Keratinocyte (primary cell): ENCODE results near the gene KIF26A. TPM values are rescaled to one million over a fixed set of nuclear protein-coding genes. Genes with fewer than 3 reads are reported as not detected.

Experiments
- DNase-seq: peaks from one replicate; pipeline ENCODE4 v3.0.0-alpha.2; 2011; ENCODE audit warnings: low read depth, missing footprints, low spot score
- FAIRE-seq: peaks from 2 replicates; lab custom pipeline; 2011; peaks lifted over from hg19 to GRCh38; lab: Jason Lieb, UNC
- H2AFZ ChIP-seq: 2 replicates; pipeline ENCODE4 v1.6.0; 2012; ENCODE audit warnings: low read length, control low read depth, inconsistent platforms; ENCODE audit not compliant: control insufficient read depth
- H3K27ac ChIP-seq: 2 replicates; pipeline ENCODE4 v1.5.1; 2011; ENCODE audit warnings: low read length; ENCODE audit not compliant: control insufficient read depth, insufficient read depth
- H3K27me3 ChIP-seq: 3 replicates; pipeline ENCODE4 v1.6.0; 2011; ENCODE audit warnings: low read length; ENCODE audit not compliant: control insufficient read depth, insufficient read depth; ENCODE audit errors: extremely low read depth
- H3K36me3 ChIP-seq, 2 experiments: 2 replicates in 1 of 2; 3 replicates in 1 of 2; pipeline ENCODE4 v1.5.1; 2011; ENCODE audit warnings: low read length in 2 of 2, mild to moderate bottlenecking in 1 of 2; ENCODE audit not compliant: control insufficient read depth in 2 of 2, insufficient read depth in 2 of 2; ENCODE audit errors: extremely low read depth in 1 of 2
- H3K4me1 ChIP-seq: 3 replicates; pipeline ENCODE4 v1.5.1; 2011; ENCODE audit warnings: low read length; ENCODE audit not compliant: control insufficient read depth, insufficient read depth; ENCODE audit errors: extremely low read depth
- H3K4me2 ChIP-seq: 3 replicates; pipeline ENCODE4 v1.6.0; 2011; ENCODE audit warnings: low read depth, low read length; ENCODE audit not compliant: control insufficient read depth, insufficient read depth; ENCODE audit errors: extremely low read depth
- H3K4me3 ChIP-seq, 3 experiments: fragments of 200-600 bp in 1 of 3; sonication (generic) in 1 of 3; 2 replicates in 2 of 3; 3 replicates in 1 of 3; pipeline ENCODE4 v1.5.1; 2011 to 2016; ENCODE audit warnings: low read length in 3 of 3, mild to moderate bottlenecking in 3 of 3, control low read depth in 2 of 3, inconsistent platforms in 1 of 3, low read depth in 1 of 3, mixed read lengths in 1 of 3, mixed run types in 1 of 3, moderate library complexity in 1 of 3; ENCODE audit not compliant: control insufficient read depth in 2 of 3, insufficient read depth in 2 of 3; ENCODE audit errors: extremely low read depth in 1 of 3
- H3K79me2 ChIP-seq: 2 replicates; pipeline ENCODE4 v1.6.0; 2012; ENCODE audit warnings: low read length; ENCODE audit not compliant: control insufficient read depth, insufficient read depth
- H3K9ac ChIP-seq: 3 replicates; pipeline ENCODE4 v1.6.0; 2011; ENCODE audit warnings: low read length; ENCODE audit not compliant: control insufficient read depth, insufficient read depth; ENCODE audit errors: extremely low read depth
- H3K9me1 ChIP-seq: 3 replicates; pipeline ENCODE4 v1.6.0; 2011; ENCODE audit warnings: low read length; ENCODE audit not compliant: control insufficient read depth, insufficient read depth; ENCODE audit errors: extremely low read depth
- H3K9me3 ChIP-seq: 2 replicates; pipeline ENCODE4 v1.5.1; 2012; ENCODE audit warnings: low read depth, low read length; ENCODE audit not compliant: control insufficient read depth
- H4K20me1 ChIP-seq: 3 replicates; pipeline ENCODE4 v1.6.0; 2011; ENCODE audit warnings: low read length; ENCODE audit not compliant: control insufficient read depth, insufficient read depth; ENCODE audit errors: extremely low read depth
- EZH2 ChIP-seq: IDR thresholded peaks from one replicate; pipeline ENCODE4 v1.6.1; 2012; ENCODE audit warnings: inconsistent platforms, mild to moderate bottlenecking, low read length, moderate library complexity
- dilution Hi-C: fragments of 300-500 bp; cut with MboI; formaldehyde crosslinking; loops from one replicate; pipeline ENCODE4 v1.7.0; 2020; ENCODE audit warnings: low sequenced_read_pairs; ENCODE audit not compliant: extremely low pct_ligation_motif_present
- polyA plus RNA-seq, 5 experiments: library from polyadenylated mRNA; depleted of rRNA in 3 of 5; stranded (reverse) in 3 of 5; stranded (forward) in 1 of 5; unstranded in 1 of 5; fragments of >200 nt; gene quantifications; 1 replicate in 1 of 5; 2 replicates in 3 of 5; 3 replicates in 1 of 5; pipeline versions ENCODE4 v1.2.1 to v1.2.3, GENCODE V29; 2011 to 2012; ENCODE audit warnings: missing spikeins in 2 of 5, low read depth in 1 of 5, low replicate concordance in 1 of 5
- TF ChIP-seq, protein P1 (sequence below), 3 experiments: IDR thresholded peaks in 1 of 3; conservative IDR thresholded peaks in 1 of 3; optimal IDR thresholded peaks in 1 of 3; 2 replicates in 2 of 3; 3 replicates in 1 of 3; pipeline versions ENCODE3 to v1.5.1; 2011; ENCODE audit warnings: low read length in 3 of 3, mild to moderate bottlenecking in 3 of 3, moderate library complexity in 2 of 3, control low read depth in 1 of 3, inconsistent platforms in 1 of 3; ENCODE audit not compliant: insufficient read depth in 2 of 3; ENCODE audit errors: extremely low read depth in 1 of 3

KIF26A gene
- polyA plus RNA-seq, 1 donor (not counting 4 experiments of a cell fraction or from before 2014, with no cell fraction given) = 0.07 TPM

- no peak overlapping the region for H3K27ac ChIP-seq
- no peaks in the 10 kb centered on the region for H3K4me1 ChIP-seq
- no peak for FAIRE-seq
- DNase-seq = no peak
- H3K9me1 ChIP-seq = no peaks in the 10 kb centered on the region
- no peaks in the 10 kb centered on the region for H3K36me3 ChIP-seq
- dilution Hi-C loops = loop anchor here (25.0 kb wide), 1 partner anchor 92 kb away; no protein-coding TSS in a partner anchor
- no peak overlapping the region for H3K4me2 ChIP-seq
- no peak overlapping the region for H3K4me3 ChIP-seq
- H4K20me1 ChIP-seq = no peaks in the 10 kb centered on the region
- H3K9ac ChIP-seq = no peak overlapping the region
- H3K9me3 ChIP-seq = peaks cover 2% of the 10 kb centered on the region
- H2AFZ ChIP-seq = no peak overlapping the region
- peaks cover 8% of the 10 kb centered on the region for H3K27me3 ChIP-seq
- H3K79me2 ChIP-seq = no peaks in the 10 kb centered on the region
- TF ChIP-seq, protein P1, sequence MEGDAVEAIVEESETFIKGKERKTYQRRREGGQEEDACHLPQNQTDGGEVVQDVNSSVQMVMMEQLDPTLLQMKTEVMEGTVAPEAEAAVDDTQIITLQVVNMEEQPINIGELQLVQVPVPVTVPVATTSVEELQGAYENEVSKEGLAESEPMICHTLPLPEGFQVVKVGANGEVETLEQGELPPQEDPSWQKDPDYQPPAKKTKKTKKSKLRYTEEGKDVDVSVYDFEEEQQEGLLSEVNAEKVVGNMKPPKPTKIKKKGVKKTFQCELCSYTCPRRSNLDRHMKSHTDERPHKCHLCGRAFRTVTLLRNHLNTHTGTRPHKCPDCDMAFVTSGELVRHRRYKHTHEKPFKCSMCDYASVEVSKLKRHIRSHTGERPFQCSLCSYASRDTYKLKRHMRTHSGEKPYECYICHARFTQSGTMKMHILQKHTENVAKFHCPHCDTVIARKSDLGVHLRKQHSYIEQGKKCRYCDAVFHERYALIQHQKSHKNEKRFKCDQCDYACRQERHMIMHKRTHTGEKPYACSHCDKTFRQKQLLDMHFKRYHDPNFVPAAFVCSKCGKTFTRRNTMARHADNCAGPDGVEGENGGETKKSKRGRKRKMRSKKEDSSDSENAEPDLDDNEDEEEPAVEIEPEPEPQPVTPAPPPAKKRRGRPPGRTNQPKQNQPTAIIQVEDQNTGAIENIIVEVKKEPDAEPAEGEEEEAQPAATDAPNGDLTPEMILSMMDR (optimal IDR thresholded peaks at IDR 0.05 in 1 of 3, IDR thresholded peaks at IDR 0.05 in 1 of 3, conservative IDR thresholded peaks at IDR 0.05 in 1 of 3; ENCODE audit: extremely low read depth in 1 of 3, insufficient read depth in 2 of 3, low read length in 3 of 3) = no peak
- no peak for TF ChIP-seq EZH2
Measured at GRCh38 chr14:104128981-104129380, 9.4 kb upstream of the KIF26A start.

DNA sequence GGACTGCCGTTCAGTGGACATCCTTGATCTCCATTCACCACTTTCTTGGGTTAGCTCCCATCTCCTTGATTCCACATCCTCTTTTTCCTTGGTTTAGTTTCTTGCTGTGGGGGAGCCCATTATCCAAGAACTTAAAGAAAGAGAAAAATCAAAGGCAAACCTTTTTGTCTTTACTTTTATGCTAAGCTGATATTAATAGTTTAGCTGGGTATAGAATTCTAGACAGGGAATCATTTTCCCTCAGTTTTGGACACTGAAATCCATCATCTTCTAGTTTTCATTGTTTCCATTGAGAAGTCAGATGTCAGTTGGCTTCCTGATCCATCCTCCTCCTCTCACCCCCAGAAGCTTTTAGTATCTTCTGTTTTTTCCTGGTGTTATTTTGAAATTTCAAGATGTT is 8.8 kb upstream of the KIF26A start:
- Histone ChIP-seq H3K79me2 (no peaks in the 10 kb centered on the region), H3K36me3 (no peaks in the 10 kb centered on the region), H3K9me3 (peaks cover 2% of the 10 kb centered on the region), H3K27ac (no peak overlapping the region), H3K4me2 (no peak overlapping the region), H2AFZ (no peak overlapping the region), H3K9ac (no peak overlapping the region), H3K4me1 (no peaks in the 10 kb centered on the region), H3K27me3 (peaks cover 13% of the 10 kb centered on the region), H4K20me1 (no peaks in the 10 kb centered on the region), H3K4me3 (no peak overlapping the region), H3K9me1 (no peaks in the 10 kb centered on the region)
- no peak for TF ChIP-seq EZH2
- TF ChIP-seq, protein P1 (optimal IDR thresholded peaks at IDR 0.05 in 1 of 3, IDR thresholded peaks at IDR 0.05 in 1 of 3, conservative IDR thresholded peaks at IDR 0.05 in 1 of 3; ENCODE audit: extremely low read depth in 1 of 3, insufficient read depth in 2 of 3, low read length in 3 of 3) = no peak
- dilution Hi-C loops = loop anchor here (25.0 kb wide), 1 partner anchor 92 kb away; no protein-coding TSS in a partner anchor
- DNase-seq = no peak
- FAIRE-seq = no peak
